Suprapubic skin (tissue), 4 donors: ENCODE measurements around the gene NPPB.

Experiments used
- EP300 ChIP-seq: sonication (generic); formaldehyde crosslinking; IDR thresholded peaks from one replicate; pipeline ENCODE4 v1.6.1; 2017; ENCODE audit warnings: antibody characterized with exemption
- POLR2A ChIP-seq, 2 donors: fragments of 450-650 bp; IDR thresholded peaks; one replicate each; pipeline ENCODE4 v1.6.1; 2017; ENCODE audit warnings: antibody characterized with exemption in 2 of 2, mild to moderate bottlenecking in 2 of 2, moderate library complexity in 2 of 2
- POLR2AphosphoS5 ChIP-seq, 3 donors: sonication (generic); formaldehyde crosslinking; IDR thresholded peaks; one replicate each; pipeline ENCODE4 v1.6.1; 2017; ENCODE audit warnings: antibody characterized with exemption in 3 of 3
- TF ChIP-seq, protein P1 (sequence below), 2 donors: fragments of 200-600 bp in 1 of 2; fragments of 450-650 bp in 1 of 2; sonication (generic) in 1 of 2; IDR thresholded peaks; one replicate each; pipeline ENCODE4 v1.5.1; 2016 to 2019; ENCODE audit warnings: antibody characterized with exemption in 2 of 2, mild to moderate bottlenecking in 1 of 2, moderate library complexity in 1 of 2

DNA sequence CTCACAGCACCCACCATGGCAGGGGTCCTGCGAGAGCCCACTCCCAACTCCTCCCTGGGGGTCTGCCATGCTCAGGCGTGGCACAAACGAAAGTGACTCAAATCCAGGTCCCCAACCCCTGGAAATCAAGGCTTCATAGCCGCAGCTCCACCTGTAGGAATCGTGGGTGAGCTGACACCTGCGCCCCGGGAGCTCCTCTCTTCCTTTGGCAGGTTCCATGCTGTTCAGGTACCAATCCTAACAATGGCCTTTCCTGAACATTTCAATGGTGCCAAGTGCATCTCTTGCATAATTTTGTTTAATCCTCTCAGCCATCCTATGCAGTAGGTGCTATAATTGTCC is 28.9 kb upstream of the NPPB start:
- TF ChIP-seq POLR2AphosphoS5 (IDR thresholded peaks at IDR 0.05) (no peak), EP300 (no peak), POLR2A (IDR thresholded peaks at IDR 0.05) (no peak)
- TF ChIP-seq, protein P1, sequence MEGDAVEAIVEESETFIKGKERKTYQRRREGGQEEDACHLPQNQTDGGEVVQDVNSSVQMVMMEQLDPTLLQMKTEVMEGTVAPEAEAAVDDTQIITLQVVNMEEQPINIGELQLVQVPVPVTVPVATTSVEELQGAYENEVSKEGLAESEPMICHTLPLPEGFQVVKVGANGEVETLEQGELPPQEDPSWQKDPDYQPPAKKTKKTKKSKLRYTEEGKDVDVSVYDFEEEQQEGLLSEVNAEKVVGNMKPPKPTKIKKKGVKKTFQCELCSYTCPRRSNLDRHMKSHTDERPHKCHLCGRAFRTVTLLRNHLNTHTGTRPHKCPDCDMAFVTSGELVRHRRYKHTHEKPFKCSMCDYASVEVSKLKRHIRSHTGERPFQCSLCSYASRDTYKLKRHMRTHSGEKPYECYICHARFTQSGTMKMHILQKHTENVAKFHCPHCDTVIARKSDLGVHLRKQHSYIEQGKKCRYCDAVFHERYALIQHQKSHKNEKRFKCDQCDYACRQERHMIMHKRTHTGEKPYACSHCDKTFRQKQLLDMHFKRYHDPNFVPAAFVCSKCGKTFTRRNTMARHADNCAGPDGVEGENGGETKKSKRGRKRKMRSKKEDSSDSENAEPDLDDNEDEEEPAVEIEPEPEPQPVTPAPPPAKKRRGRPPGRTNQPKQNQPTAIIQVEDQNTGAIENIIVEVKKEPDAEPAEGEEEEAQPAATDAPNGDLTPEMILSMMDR (IDR thresholded peaks at IDR 0.05): no peak
